HG03196 (cell line): ENCODE results near the gene G3BP2.
"Not testable (repeated sequence)": the region's sequence is repeated elsewhere in the genome, so short reads cannot be mapped to it uniquely, and the experiment has no call there.

ENCODE experiments used
- ATAC-seq: cut with Tn5 transposase; IDR thresholded peaks from one replicate; pipeline ENCODE4 v1.9.1; 2021; ENCODE audit not compliant: unreplicated experiment

G3BP2 gene

GRCh38 chr4:75673027-75673958, at the start of gene G3BP2:
TSS of gene G3BP2 (minus strand) at chr4:75673411. CDS start at chr4:75662025, 11,386 bp downstream.
- ATAC-seq, result peak; percentile 91

- ATAC-seq, result no peak
These were observed 49.2 kb upstream of the G3BP2 start for GRCh38 chr4:75722417-75722816.

GRCh38 chr4:75718529-75718928, 45.3 kb upstream of the G3BP2 start:
- ATAC-seq, result no peak

GRCh38 chr4:75717408-75717807, 44.2 kb upstream of the G3BP2 start:
- no peak for ATAC-seq

GRCh38 chr4:75716054-75716453, 42.8 kb upstream of the G3BP2 start:
- not testable (repeated sequence) for ATAC-seq

- no peak for ATAC-seq
These were observed 42.0 kb upstream of the G3BP2 start for GRCh38 chr4:75715105-75715799.

- no peak for ATAC-seq
These were observed 41.5 kb upstream of the G3BP2 start for GRCh38 chr4:75714704-75715103.

- ATAC-seq, result no peak
These were observed 40.8 kb upstream of the G3BP2 start for GRCh38 chr4:75714011-75714410.

- ATAC-seq, result no peak
These were observed 37.0 kb upstream of the G3BP2 start for GRCh38 chr4:75710246-75710645.

- peak; percentile 55 for ATAC-seq
These were observed 35.0 kb upstream of the G3BP2 start for GRCh38 chr4:75708218-75708691.

GRCh38 chr4:75705198-75705977, 32.2 kb upstream of the G3BP2 start:
- ATAC-seq, result no peak

GRCh38 chr4:75702919-75703411, 29.8 kb upstream of the G3BP2 start:
- ATAC-seq, result no peak

GRCh38 chr4:75699299-75699698, 26.1 kb upstream of the G3BP2 start:
- ATAC-seq, result peak; percentile 15

GRCh38 chr4:75698963-75699228, 25.7 kb upstream of the G3BP2 start:
- peak; percentile 31 for ATAC-seq

- ATAC-seq, result peak; percentile 93
These were observed 25.2 kb upstream of the G3BP2 start for GRCh38 chr4:75698162-75698962.

GRCh38 chr4:75696581-75696980, 23.4 kb upstream of the G3BP2 start:
- no peak for ATAC-seq

- ATAC-seq, result no peak
These were observed 22.9 kb upstream of the G3BP2 start for GRCh38 chr4:75696071-75696470.

- ATAC-seq, result not testable (repeated sequence)
These were observed 18.9 kb upstream of the G3BP2 start for GRCh38 chr4:75692066-75692465.

- not testable (repeated sequence) for ATAC-seq
These were observed 13.9 kb upstream of the G3BP2 start for GRCh38 chr4:75687125-75687524.

- no peak for ATAC-seq
These were observed 13.1 kb upstream of the G3BP2 start for GRCh38 chr4:75686346-75686745.
